Measurements from ENCODE around the gene HSD17B8. TPM values are rescaled to one million over a fixed set of nuclear protein-coding genes. Genes with fewer than 3 reads are reported as not detected.

HSD17B8 gene
- total RNA-seq, 3 donors from 2014 or later: 11.7 to 20.1 (median 19.4) TPM

GRCh38 chr6:33167374-33168283, 36.8 kb upstream of the HSD17B8 start:
- Mint-ChIP-seq H3K36me3 (ENCODE audit: insufficient read depth) (no peaks in the 10 kb centered on the region), H3K27me3 (ENCODE audit: low read depth) (peaks cover 7% of the 10 kb centered on the region), H3K9me3 (no peaks in the 10 kb centered on the region), H3K4me1 (ENCODE audit: low read depth) (no peaks in the 10 kb centered on the region), H3K4me3 (no peak overlapping the region)
- DNase-seq: no peak
- no peak for ATAC-seq

DNA sequence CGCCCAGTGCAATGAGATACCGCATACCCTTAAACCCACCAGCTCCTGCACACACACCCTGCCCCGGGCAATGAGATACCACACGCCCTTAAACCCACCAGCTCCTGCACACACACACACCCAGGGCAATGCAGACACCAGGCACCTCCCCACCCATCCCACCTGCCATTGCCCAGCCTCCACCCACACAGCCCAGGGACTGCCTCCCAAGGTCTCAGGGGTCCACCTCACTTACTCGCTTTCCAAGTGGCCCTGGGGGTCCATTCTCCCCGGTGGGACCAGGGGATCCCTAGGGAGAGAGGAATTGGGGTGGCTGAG, 36.2 kb upstream of the HSD17B8 start:
- no peak overlapping the region for H3K4me3 Mint-ChIP-seq
- no peaks in the 10 kb centered on the region for H3K9me3 Mint-ChIP-seq
- DNase-seq: no peak
- H3K36me3 Mint-ChIP-seq (ENCODE audit: insufficient read depth): no peaks in the 10 kb centered on the region
- peaks cover 8% of the 10 kb centered on the region for H3K27me3 Mint-ChIP-seq (ENCODE audit: low read depth)
- H3K4me1 Mint-ChIP-seq (ENCODE audit: low read depth): no peaks in the 10 kb centered on the region
- no peak for ATAC-seq

DNA sequence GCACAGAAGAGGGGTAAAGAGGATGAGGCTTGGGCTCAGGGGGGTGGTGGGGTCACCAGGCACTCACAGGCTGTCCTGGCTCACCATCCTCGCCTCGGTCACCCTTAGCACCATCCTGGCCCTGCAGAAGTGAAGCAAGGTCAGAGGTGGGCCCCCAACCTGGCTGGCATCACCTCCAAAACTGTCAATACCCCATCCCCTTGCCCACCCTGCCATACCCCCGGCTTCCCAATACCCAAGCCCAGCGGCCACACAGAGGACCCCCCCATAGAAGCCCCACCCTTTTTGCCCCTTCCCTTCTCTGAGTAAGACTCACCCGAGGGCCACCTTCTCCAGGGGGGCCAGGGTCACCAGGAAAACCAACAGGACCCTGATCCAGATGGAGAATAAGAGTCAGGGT, 35.8 kb upstream of the HSD17B8 start:
- ATAC-seq (no peak), DNase-seq (no peak)
- H3K4me1 Mint-ChIP-seq (ENCODE audit: low read depth): no peaks in the 10 kb centered on the region
- H3K9me3 Mint-ChIP-seq: no peaks in the 10 kb centered on the region
- H3K4me3 Mint-ChIP-seq: no peak overlapping the region
- H3K36me3 Mint-ChIP-seq (ENCODE audit: insufficient read depth): no peaks in the 10 kb centered on the region
- H3K27me3 Mint-ChIP-seq (ENCODE audit: low read depth): peaks cover 9% of the 10 kb centered on the region

DNA sequence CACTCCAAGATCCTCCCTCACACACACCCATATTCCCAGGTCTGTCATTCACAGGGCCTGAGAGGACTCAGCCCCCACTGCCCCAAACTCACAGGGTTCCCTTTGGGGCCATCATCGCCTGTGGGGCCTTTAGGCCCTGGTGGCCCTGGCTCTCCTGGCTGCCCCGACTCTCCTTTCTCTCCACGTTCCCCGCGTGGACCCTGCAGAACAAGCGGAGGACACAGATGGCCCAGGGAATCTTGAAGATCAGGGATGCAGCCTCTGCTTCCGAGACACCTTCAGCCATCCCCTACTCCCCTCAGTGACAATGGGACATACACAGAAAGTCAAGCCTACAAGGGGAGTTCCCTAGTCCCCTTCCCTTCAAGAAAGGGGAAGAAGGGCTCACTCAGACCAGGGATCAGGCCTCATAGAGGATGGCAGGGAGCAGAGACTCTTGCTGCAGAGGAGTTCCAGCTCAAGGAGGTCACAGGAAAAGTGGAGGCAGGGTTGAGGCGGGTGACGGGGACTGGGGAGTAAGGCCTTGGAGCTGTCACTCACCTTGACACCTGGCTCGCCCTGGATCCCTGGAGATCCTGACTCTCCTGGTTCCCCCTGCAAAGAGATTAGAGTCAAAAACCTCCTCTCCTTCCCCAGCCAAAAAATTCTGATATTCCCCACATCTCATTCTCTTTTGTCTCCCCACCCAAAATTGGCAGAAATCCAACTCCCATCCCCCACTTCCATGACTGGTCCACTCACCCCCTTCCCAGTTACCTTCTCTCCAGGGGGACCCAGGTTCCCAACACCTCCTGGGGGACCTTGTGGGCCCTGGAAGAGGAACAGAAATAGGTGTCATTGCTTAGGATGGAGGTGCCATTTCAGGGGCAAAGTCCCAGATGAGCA, 34.9 kb upstream of the HSD17B8 start:
- DNase-seq: no peak
- Mint-ChIP-seq H3K36me3 (ENCODE audit: insufficient read depth) (no peaks in the 10 kb centered on the region), H3K4me3 (no peak overlapping the region), H3K9me3 (no peaks in the 10 kb centered on the region), H3K4me1 (ENCODE audit: low read depth) (no peaks in the 10 kb centered on the region), H3K27me3 (ENCODE audit: low read depth) (peaks cover 7% of the 10 kb centered on the region)
- ATAC-seq: no peak

GRCh38 chr6:33170176-33171015, 34.1 kb upstream of the HSD17B8 start:
- Mint-ChIP-seq H3K4me3 (no peak overlapping the region), H3K27me3 (ENCODE audit: low read depth) (peaks cover 10% of the 10 kb centered on the region), H3K9me3 (no peaks in the 10 kb centered on the region), H3K36me3 (ENCODE audit: insufficient read depth) (no peaks in the 10 kb centered on the region), H3K4me1 (ENCODE audit: low read depth) (no peaks in the 10 kb centered on the region)
- DNase-seq (no peak), ATAC-seq (no peak)

DNA sequence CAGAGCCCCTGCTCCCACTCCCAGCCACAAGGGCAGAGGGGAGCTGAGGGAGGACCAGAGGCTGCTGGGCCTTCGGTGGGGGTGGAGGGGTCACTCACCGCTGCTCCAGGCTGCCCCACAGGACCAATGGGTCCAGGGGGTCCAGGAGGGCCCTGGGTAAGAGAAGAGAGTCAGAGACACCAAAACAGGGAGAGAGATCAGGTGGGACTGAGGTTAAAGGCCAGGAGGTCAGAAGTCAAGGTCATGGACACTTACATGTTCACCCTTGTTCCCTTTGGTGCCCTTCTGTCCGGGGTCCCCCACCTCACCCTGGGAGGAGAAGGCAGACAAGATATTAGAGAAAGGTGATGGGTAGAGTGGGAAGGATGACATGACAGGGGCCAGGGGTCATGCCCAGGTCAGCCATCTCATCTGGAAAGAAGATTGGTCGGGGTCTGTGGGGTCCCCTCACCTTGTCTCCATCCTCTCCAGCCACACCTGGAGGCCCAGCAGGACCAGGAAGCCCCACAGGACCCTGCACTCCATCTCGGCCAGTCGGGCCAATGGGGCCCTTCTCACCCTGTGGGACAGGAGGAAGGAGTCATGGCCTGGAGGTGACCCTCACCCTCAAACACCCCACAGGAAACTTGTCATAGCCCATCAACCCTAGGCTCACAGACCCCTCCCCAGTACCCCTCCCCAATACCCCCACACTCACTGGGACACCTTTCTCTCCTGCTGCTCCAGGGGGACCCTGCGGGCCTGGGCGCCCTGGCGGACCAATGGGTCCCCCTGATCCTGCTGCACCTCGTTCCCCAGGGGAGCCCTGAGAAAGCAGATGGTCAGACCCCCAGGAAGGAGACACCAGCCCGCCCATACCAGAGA, 33.2 kb upstream of the HSD17B8 start:
- Mint-ChIP-seq H3K4me3 (no peak overlapping the region), H3K4me1 (ENCODE audit: low read depth) (no peaks in the 10 kb centered on the region), H3K36me3 (ENCODE audit: insufficient read depth) (no peaks in the 10 kb centered on the region), H3K27me3 (ENCODE audit: low read depth) (peaks cover 7% of the 10 kb centered on the region), H3K9me3 (no peaks in the 10 kb centered on the region)
- no peak for ATAC-seq
- DNase-seq: no peak

DNA sequence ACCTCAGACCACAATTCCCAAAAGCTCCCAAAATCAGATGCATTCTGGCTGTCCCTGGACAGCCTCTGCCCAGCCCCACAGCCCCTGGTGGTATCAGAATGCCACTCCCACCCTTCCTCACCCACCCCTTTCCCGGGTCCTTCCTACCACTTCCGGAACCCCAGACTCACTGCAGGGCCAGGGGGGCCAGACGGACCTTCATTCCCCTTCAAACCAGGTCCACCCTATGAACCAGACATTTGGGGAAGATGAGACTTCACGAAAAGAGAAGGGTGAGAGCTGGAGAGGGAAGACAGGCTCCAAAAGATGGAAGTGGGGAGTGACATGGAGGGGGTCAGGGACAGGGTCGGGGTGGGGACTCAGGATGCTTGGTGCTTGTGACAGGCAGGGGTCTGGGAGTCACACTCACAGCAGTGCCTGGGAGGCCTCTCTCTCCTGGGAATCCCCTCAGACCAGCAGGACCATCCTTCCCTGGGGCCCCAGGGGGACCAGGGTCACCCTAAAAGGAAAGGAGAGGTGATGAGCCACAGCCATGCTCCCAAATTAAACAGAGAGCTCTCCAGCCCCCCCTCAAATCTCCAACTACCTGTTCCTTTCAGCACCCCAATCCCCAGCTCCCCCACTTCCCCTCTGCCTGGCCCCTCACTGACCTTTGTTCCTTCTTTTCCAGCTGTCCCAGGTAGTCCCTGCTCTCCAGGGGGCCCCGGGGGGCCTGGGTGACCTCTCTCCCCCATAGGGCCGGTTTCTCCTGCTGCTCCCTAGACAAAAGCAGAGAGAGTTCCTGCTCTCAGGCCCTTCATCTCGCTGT, 32.4 kb upstream of the HSD17B8 start:
- H3K36me3 Mint-ChIP-seq (ENCODE audit: insufficient read depth): no peaks in the 10 kb centered on the region
- no peaks in the 10 kb centered on the region for H3K9me3 Mint-ChIP-seq
- H3K27me3 Mint-ChIP-seq (ENCODE audit: low read depth): peaks cover 8% of the 10 kb centered on the region
- DNase-seq (no peak), ATAC-seq (no peak)
- H3K4me1 Mint-ChIP-seq (ENCODE audit: low read depth): no peaks in the 10 kb centered on the region
- H3K4me3 Mint-ChIP-seq: no peak overlapping the region

GRCh38 chr6:33172688-33173534, 31.5 kb upstream of the HSD17B8 start:
- H3K9me3 Mint-ChIP-seq: no peaks in the 10 kb centered on the region
- DNase-seq (no peak), ATAC-seq (no peak)
- H3K4me1 Mint-ChIP-seq (ENCODE audit: low read depth): no peaks in the 10 kb centered on the region
- H3K4me3 Mint-ChIP-seq: no peak overlapping the region
- peaks cover 8% of the 10 kb centered on the region for H3K27me3 Mint-ChIP-seq (ENCODE audit: low read depth)
- H3K36me3 Mint-ChIP-seq (ENCODE audit: insufficient read depth): no peaks in the 10 kb centered on the region

DNA sequence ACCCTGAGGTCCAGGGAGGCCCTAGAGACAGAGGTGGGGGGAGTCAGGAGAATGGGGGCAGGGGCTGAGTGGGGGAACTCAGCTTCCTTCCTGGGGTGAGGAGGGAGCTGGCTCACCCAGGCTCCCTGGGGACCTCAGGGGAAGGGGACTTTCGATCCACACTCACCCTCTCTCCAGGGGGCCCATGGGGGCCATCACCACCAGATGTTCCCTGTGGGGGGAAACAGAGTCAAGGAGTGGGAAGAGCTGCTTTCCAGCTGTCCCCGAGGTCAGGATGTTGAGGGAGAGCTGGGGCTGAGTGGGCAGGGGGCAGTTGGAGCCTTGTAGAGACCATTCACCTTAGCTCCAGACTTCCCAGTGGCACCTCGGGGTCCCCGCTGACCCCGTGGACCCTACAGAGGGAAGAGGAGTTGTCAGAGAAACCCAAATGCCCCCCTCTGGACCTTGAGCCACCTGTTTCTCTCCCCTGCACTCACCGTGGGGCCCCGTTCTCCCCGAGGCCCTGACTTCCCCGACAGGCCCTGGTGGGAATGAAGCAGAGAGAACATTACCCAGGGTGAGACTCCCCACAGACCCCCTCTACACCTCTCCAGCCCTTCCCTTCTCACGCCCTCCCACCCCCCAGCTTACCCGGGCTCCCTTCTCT, 30.8 kb upstream of the HSD17B8 start:
- DNase-seq (no peak), ATAC-seq (no peak)
- Mint-ChIP-seq H3K4me1 (ENCODE audit: low read depth) (no peaks in the 10 kb centered on the region), H3K36me3 (ENCODE audit: insufficient read depth) (no peaks in the 10 kb centered on the region), H3K27me3 (ENCODE audit: low read depth) (peaks cover 11% of the 10 kb centered on the region), H3K9me3 (no peaks in the 10 kb centered on the region), H3K4me3 (no peak overlapping the region)

GRCh38 chr6:33174784-33175183, 29.7 kb upstream of the HSD17B8 start:
- no peak overlapping the region for H3K4me3 Mint-ChIP-seq
- no peaks in the 10 kb centered on the region for H3K36me3 Mint-ChIP-seq (ENCODE audit: insufficient read depth)

GRCh38 chr6:33175436-33176069, 28.9 kb upstream of the HSD17B8 start:
- peaks cover 11% of the 10 kb centered on the region for H3K27me3 Mint-ChIP-seq (ENCODE audit: low read depth)
- H3K9me3 Mint-ChIP-seq: no peaks in the 10 kb centered on the region
- H3K4me3 Mint-ChIP-seq: no peak overlapping the region
- no peaks in the 10 kb centered on the region for H3K36me3 Mint-ChIP-seq (ENCODE audit: insufficient read depth)
- ATAC-seq (no peak), DNase-seq (no peak)
- no peaks in the 10 kb centered on the region for H3K4me1 Mint-ChIP-seq (ENCODE audit: low read depth)

More at GRCh38 chr6:33174784-33175183, 29.7 kb upstream of the HSD17B8 start:
- DNase-seq (no peak), ATAC-seq (no peak)
- no peaks in the 10 kb centered on the region for H3K9me3 Mint-ChIP-seq
- no peaks in the 10 kb centered on the region for H3K4me1 Mint-ChIP-seq (ENCODE audit: low read depth)
- peaks cover 11% of the 10 kb centered on the region for H3K27me3 Mint-ChIP-seq (ENCODE audit: low read depth)
